Ishikawa (cell line): ENCODE results near the gene RTN1.

ENCODE experiments used
- TCF12 ChIP-seq: IDR thresholded peaks from 2 replicates; pipeline ENCODE4 v1.6.1; 2012; ENCODE audit warnings: low read depth
- USF1 ChIP-seq: IDR thresholded peaks from 2 replicates; pipeline ENCODE4 v1.6.1; 2012
- YY1 ChIP-seq: IDR thresholded peaks from 2 replicates; pipeline ENCODE4 v1.6.1; 2012; ENCODE audit warnings: low read depth
- TF ChIP-seq, protein P1 (sequence below): IDR thresholded peaks from 2 replicates; pipeline ENCODE4 v1.6.1; 2012; ENCODE audit warnings: low read depth, mild to moderate bottlenecking

- no peak for TF ChIP-seq TCF12
- TF ChIP-seq USF1: no peak
- no peak for TF ChIP-seq YY1
- TF ChIP-seq, protein P1, sequence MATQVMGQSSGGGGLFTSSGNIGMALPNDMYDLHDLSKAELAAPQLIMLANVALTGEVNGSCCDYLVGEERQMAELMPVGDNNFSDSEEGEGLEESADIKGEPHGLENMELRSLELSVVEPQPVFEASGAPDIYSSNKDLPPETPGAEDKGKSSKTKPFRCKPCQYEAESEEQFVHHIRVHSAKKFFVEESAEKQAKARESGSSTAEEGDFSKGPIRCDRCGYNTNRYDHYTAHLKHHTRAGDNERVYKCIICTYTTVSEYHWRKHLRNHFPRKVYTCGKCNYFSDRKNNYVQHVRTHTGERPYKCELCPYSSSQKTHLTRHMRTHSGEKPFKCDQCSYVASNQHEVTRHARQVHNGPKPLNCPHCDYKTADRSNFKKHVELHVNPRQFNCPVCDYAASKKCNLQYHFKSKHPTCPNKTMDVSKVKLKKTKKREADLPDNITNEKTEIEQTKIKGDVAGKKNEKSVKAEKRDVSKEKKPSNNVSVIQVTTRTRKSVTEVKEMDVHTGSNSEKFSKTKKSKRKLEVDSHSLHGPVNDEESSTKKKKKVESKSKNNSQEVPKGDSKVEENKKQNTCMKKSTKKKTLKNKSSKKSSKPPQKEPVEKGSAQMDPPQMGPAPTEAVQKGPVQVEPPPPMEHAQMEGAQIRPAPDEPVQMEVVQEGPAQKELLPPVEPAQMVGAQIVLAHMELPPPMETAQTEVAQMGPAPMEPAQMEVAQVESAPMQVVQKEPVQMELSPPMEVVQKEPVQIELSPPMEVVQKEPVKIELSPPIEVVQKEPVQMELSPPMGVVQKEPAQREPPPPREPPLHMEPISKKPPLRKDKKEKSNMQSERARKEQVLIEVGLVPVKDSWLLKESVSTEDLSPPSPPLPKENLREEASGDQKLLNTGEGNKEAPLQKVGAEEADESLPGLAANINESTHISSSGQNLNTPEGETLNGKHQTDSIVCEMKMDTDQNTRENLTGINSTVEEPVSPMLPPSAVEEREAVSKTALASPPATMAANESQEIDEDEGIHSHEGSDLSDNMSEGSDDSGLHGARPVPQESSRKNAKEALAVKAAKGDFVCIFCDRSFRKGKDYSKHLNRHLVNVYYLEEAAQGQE: no peak
Measured at GRCh38 chr14:59619061-59619460, 251.5 kb downstream of the RTN1 start.
